HepG2 (cell line): ENCODE results near the gene CD46. TPM values are rescaled to one million over a fixed set of nuclear protein-coding genes. Genes with fewer than 3 reads are reported as not detected.

Experiments used
- ARHGAP35 ChIP-seq: sonication (generic); formaldehyde crosslinking; IDR thresholded peaks from 2 replicates; pipeline ENCODE4 v1.9.0; 2022; ENCODE audit warnings: mild to moderate bottlenecking, inconsistent platforms, moderate library complexity, missing genetic modification reagents, borderline replicate concordance
- ASH2L ChIP-seq: fragments of 300-600, 200-600 bp; sonication (generic); IDR thresholded peaks from 2 replicates; pipeline ENCODE4 v1.7.0; 2017; ENCODE audit warnings: low read depth, mild to moderate bottlenecking, moderate library complexity, mixed read lengths, low read length; ENCODE audit not compliant: insufficient read length
- BRCA1 ChIP-seq: sonication (generic); formaldehyde crosslinking; IDR thresholded peaks from 2 replicates; pipeline ENCODE4 v1.4.0; 2020; ENCODE audit warnings: missing genetic modification reagents
- ETV5 ChIP-seq: IDR thresholded peaks from 2 replicates; pipeline ENCODE4 v1.6.1; 2018; ENCODE audit warnings: missing biosample characterization, missing genetic modification reagents, inconsistent platforms, borderline replicate concordance
- HHEX ChIP-seq: IDR thresholded peaks from 2 replicates; pipeline ENCODE4 v1.6.1; 2016; ENCODE audit warnings: control low read depth
- HNRNPH1 ChIP-seq: fragments of 200-400 bp; formaldehyde crosslinking; optimal IDR thresholded peaks from 2 replicates; pipeline ENCODE3; 2017; ENCODE audit warnings: mild to moderate bottlenecking, low read depth, low read length
- HOXA7 ChIP-seq: sonication (generic); formaldehyde crosslinking; IDR thresholded peaks from 2 replicates; pipeline ENCODE4 v1.8.1; 2022; ENCODE audit warnings: mild to moderate bottlenecking, missing genetic modification reagents, moderate library complexity
- MTA1 ChIP-seq: sonication (generic); formaldehyde crosslinking; IDR thresholded peaks from 2 replicates; pipeline ENCODE4 v1.4.0; 2020; ENCODE audit warnings: missing genetic modification reagents, mild to moderate bottlenecking, borderline replicate concordance
- MZF1 ChIP-seq: sonication (generic); formaldehyde crosslinking; IDR thresholded peaks from 2 replicates; pipeline ENCODE4 v1.8.1; 2023; ENCODE audit warnings: mild to moderate bottlenecking, missing genetic modification reagents, borderline replicate concordance
- NRL ChIP-seq: sonication (generic); formaldehyde crosslinking; IDR thresholded peaks from 2 replicates; pipeline ENCODE4 v1.5.0; 2020; ENCODE audit warnings: missing genetic modification reagents, mild to moderate bottlenecking, moderate library complexity, borderline replicate concordance
- SNAPC2 ChIP-seq: sonication (generic); formaldehyde crosslinking; IDR thresholded peaks from 2 replicates; pipeline ENCODE4 v1.8.1; 2022; ENCODE audit warnings: mild to moderate bottlenecking, missing genetic modification reagents
- TBX2 ChIP-seq: sonication (generic); formaldehyde crosslinking; IDR thresholded peaks from 2 replicates; pipeline ENCODE4 v1.5.0; 2020; ENCODE audit warnings: missing genetic modification reagents, mild to moderate bottlenecking, borderline replicate concordance
- TEAD3 ChIP-seq: optimal IDR thresholded peaks from 2 replicates; pipeline ENCODE3; 2016; ENCODE audit warnings: borderline replicate concordance
- TFE3 ChIP-seq: IDR thresholded peaks from 2 replicates; pipeline ENCODE4 v1.6.1; 2016
- U2AF2 ChIP-seq: fragments of 200-400 bp; formaldehyde crosslinking; IDR thresholded peaks from 2 replicates; pipeline ENCODE4 v1.6.1; 2017; ENCODE audit warnings: low read depth, mild to moderate bottlenecking, low read length
- USF2 ChIP-seq, 2 experiments: sonication (generic) in 1 of 2; formaldehyde crosslinking in 1 of 2; IDR thresholded peaks; 2 replicates each; pipeline versions ENCODE4 v1.5.1 to v1.6.1; 2011 to 2020; ENCODE audit warnings: borderline replicate concordance in 1 of 2, low read depth in 1 of 2, low read length in 1 of 2, mild to moderate bottlenecking in 1 of 2, missing genetic modification reagents in 1 of 2, moderate library complexity in 1 of 2
- YY1 ChIP-seq: IDR thresholded peaks from 2 replicates; pipeline ENCODE4 v1.6.1; 2011; ENCODE audit warnings: low read length, low read depth, moderate library complexity, mild to moderate bottlenecking; ENCODE audit not compliant: insufficient read depth, insufficient replicate concordance
- ZBTB38 ChIP-seq: sonication (generic); formaldehyde crosslinking; IDR thresholded peaks from 2 replicates; pipeline ENCODE4 v1.5.1; 2020; ENCODE audit warnings: mild to moderate bottlenecking, missing genetic modification reagents
- ZNF101 ChIP-seq: sonication (generic); formaldehyde crosslinking; IDR thresholded peaks from 2 replicates; pipeline ENCODE4 v1.4.0; 2020; ENCODE audit warnings: mild to moderate bottlenecking, low read depth, missing genetic modification reagents, borderline replicate concordance
- ZNF143 ChIP-seq: sonication (generic); formaldehyde crosslinking; IDR thresholded peaks from 2 replicates; pipeline ENCODE4 v1.4.0; 2020; ENCODE audit warnings: missing genetic modification reagents
- ZNF180 ChIP-seq: sonication (generic); formaldehyde crosslinking; IDR thresholded peaks from 2 replicates; pipeline ENCODE4 v1.4.0; 2020; ENCODE audit warnings: low read depth, missing genetic modification reagents, borderline replicate concordance
- ZNF292 ChIP-seq: sonication (generic); formaldehyde crosslinking; IDR thresholded peaks from 2 replicates; pipeline ENCODE4 v1.8.1; 2022; ENCODE audit warnings: mild to moderate bottlenecking, low read depth, missing genetic modification reagents, borderline replicate concordance
- ZNF431 ChIP-seq: sonication (generic); formaldehyde crosslinking; IDR thresholded peaks from 2 replicates; pipeline ENCODE4 v1.9.0; 2022; ENCODE audit warnings: missing genetic modification reagents, low read depth, mild to moderate bottlenecking, borderline replicate concordance
- ZNF441 ChIP-seq: sonication (generic); formaldehyde crosslinking; IDR thresholded peaks from 2 replicates; pipeline ENCODE4 v1.7.0; 2021; ENCODE audit warnings: missing genetic modification reagents, borderline replicate concordance
- ZNF644 ChIP-seq: IDR thresholded peaks from 2 replicates; pipeline ENCODE4 v1.6.1; 2016; ENCODE audit warnings: low read depth
- ZNF713 ChIP-seq: sonication (generic); formaldehyde crosslinking; IDR thresholded peaks from 2 replicates; pipeline ENCODE4 v1.4.0; 2020; ENCODE audit warnings: mild to moderate bottlenecking, missing genetic modification reagents
- ZNF766 ChIP-seq: sonication (generic); formaldehyde crosslinking; IDR thresholded peaks from 2 replicates; pipeline ENCODE4 v1.5.0; 2020; ENCODE audit warnings: missing genetic modification reagents, borderline replicate concordance
- polyA plus RNA-seq, 8 experiments: library from polyadenylated mRNA; depleted of rRNA in 3 of 8; stranded (reverse) in 7 of 8; unstranded in 1 of 8; fragments of >200 nt; fragmentation: Illumina TruSeq in 4 of 8; extraction: Trizol in 4 of 8; gene quantifications; 2 replicates each; pipeline versions ENCODE4 v1.2.1 to v1.2.3, GENCODE V29; 2011 to 2016; ENCODE audit warnings: low read depth in 4 of 8, missing spikeins in 1 of 8, mixed read lengths in 1 of 8; ENCODE audit not compliant: insufficient read depth in 1 of 8
- total RNA-seq, 5 experiments: library from RNA; depleted of rRNA; stranded (reverse); fragments of >200 nt; fragmentation: Illumina TruSeq; extraction: Trizol; gene quantifications; 2 replicates each; pipeline ENCODE4 v1.2.3, GENCODE V29; 2016; ENCODE audit warnings: low read depth in 1 of 5

CD46 gene
- total and polyA plus RNA-seq, 2 of the 13 experiments (the other 11 are each of a cell fraction or from before 2014, with no cell fraction given): 130 to 277 TPM

DNA sequence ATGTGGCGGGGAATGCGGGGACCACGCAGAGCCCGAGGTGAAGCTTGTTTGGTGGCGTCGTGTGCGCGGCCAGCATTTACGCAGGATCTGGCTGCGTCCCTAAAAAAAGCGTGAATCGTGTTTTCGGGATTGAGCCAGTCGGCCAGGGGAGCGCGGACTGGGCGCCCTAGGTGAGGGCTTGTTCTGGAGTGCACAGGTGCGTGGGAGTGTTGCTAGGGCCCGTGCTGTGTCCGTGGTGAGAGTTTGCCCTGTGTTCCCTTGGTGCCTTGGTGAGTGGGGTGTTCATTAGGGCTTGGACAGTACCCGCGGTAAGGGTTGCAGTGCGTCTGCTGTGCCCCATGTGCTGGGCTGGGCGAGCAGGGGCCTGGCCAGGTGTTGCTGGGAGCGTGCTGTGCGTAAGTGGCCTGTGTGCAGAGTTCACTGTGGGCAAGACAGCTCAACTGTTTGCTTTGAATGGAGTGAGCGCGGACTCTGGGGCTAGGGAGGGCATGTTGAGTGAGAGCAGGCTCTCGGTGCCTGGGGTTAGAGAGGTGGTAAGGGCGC, 673 bp downstream of the CD46 start (continued):
- TF ChIP-seq TBX2 (CRISPR knock-in tag) (peak; percentile 27; the same call in 1 of the 2 replicates), ARHGAP35 (CRISPR knock-in tag) (no peak), YY1 (peak; percentile 54), TEAD3 (CRISPR knock-in tag) (peak; percentile 49), ASH2L (peak; percentile 59), MTA1 (CRISPR knock-in tag) (peak; percentile 63; the same call in 1 of the 2 replicates), NRL (CRISPR knock-in tag) (peak; percentile 12; the same call in 1 of the 2 replicates), BRCA1 (CRISPR knock-in tag) (no peak; the same call in 1 of the 2 replicates), TFE3 (CRISPR knock-in tag) (no peak), ZNF292 (CRISPR knock-in tag) (peak; percentile 92; the same call in 1 of the 2 replicates), HHEX (CRISPR knock-in tag) (0 out of 2 replicates have a peak, but pooled peaks have one; percentile 33), ZNF180 (0 out of 2 replicates have a peak, but pooled peaks have one; percentile 59), U2AF2 (no peak), MZF1 (CRISPR knock-in tag) (no peak), HOXA7 (CRISPR knock-in tag) (no peak), USF2 (IDR thresholded peaks at IDR 0.05; ENCODE audit: low read depth, low read length) (no peak), USF2 (CRISPR knock-in tag; IDR thresholded peaks at IDR 0.05; ENCODE audit: borderline replicate concordance) (no peak; the same call in 1 of the 2 replicates), SNAPC2 (peak; percentile 74; the same call in 1 of the 2 replicates), HNRNPH1 (no peak), ZNF441 (CRISPR knock-in tag) (no peak), ZNF101 (CRISPR knock-in tag) (no peak), ZNF143 (peak; percentile 63; the same call in 1 of the 2 replicates), ETV5 (CRISPR knock-in tag) (peak; percentile 8; the same call in 1 of the 2 replicates), ZNF766 (CRISPR knock-in tag) (peak; percentile 88; the same call in 1 of the 2 replicates), ZNF431 (CRISPR knock-in tag) (0 out of 2 replicates have a peak, but pooled peaks have one; percentile 62), ZBTB38 (CRISPR knock-in tag) (no peak), ZNF713 (CRISPR knock-in tag) (0 out of 2 replicates have a peak, but pooled peaks have one; percentile 29), ZNF644 (CRISPR knock-in tag) (peak; percentile 83)
